ENCODE results near the gene PHAF1. TPM values are rescaled to one million over a fixed set of nuclear protein-coding genes. Genes with fewer than 3 reads are reported as not detected.

The PHAF1 gene
- total and polyA plus RNA-seq, 2 of the 13 experiments (the other 11 are each of a cell fraction or from before 2014, with no cell fraction given), result 48.3 to 174 TPM

GRCh38 chr16:67191995-67192681, 82.4 kb downstream of the PHAF1 start, which contains the start of gene E2F4 (continued):
- TF ChIP-seq RNF219 (CRISPR knock-in tag; IDR thresholded peaks at IDR 0.05) (no peak), UBTF (CRISPR knock-in tag; IDR thresholded peaks at IDR 0.05) (peak; percentile 90; the same call in 1 of the 2 replicates), TRAFD1 (CRISPR knock-in tag; IDR thresholded peaks at IDR 0.05; ENCODE audit: borderline replicate concordance) (0 out of 2 replicates have a peak, but pooled peaks have one; percentile 82), KDM1A (CRISPR knock-in tag; IDR thresholded peaks at IDR 0.05) (no peak), REST (IDR thresholded peaks at IDR 0.05; ENCODE audit: borderline replicate concordance in 1 of 2, low read depth in 1 of 2, low read length in 2 of 2) (no peak), CENPX (CRISPR knock-in tag; IDR thresholded peaks at IDR 0.05) (no peak), SNAPC4 (CRISPR knock-in tag; IDR thresholded peaks at IDR 0.05) (no peak; the same call in 1 of the 2 replicates), ZNF782 (CRISPR knock-in tag; IDR thresholded peaks at IDR 0.05; ENCODE audit: borderline replicate concordance) (peak; percentile 70; the same call in 1 of the 2 replicates), ZBTB44 (CRISPR knock-in tag; IDR thresholded peaks at IDR 0.05) (no peak)

Data from HepG2 (cell line).